HG03159 (cell line): Measurements from ENCODE around the gene NUMA1.

Experiments
- ATAC-seq: cut with Tn5 transposase; IDR thresholded peaks from one replicate; pipeline ENCODE4 v1.9.1; 2021; ENCODE audit warnings: mild to moderate bottlenecking, moderate library complexity; ENCODE audit not compliant: unreplicated experiment

Gene NUMA1

GRCh38 chr11:72069200-72069599 is 11.1 kb downstream of the NUMA1 start:
- no peak for ATAC-seq

GRCh38 chr11:72067676-72068075 is 12.7 kb downstream of the NUMA1 start:
- no peak for ATAC-seq

GRCh38 chr11:72067266-72067665 is 13.1 kb downstream of the NUMA1 start:
- no peak for ATAC-seq

- no peak for ATAC-seq
These were observed 13.5 kb downstream of the NUMA1 start for GRCh38 chr11:72066855-72067254.

- no peak for ATAC-seq
These were observed 18.5 kb downstream of the NUMA1 start for GRCh38 chr11:72061739-72062396.

- ATAC-seq, result no peak
These were observed 21.8 kb downstream of the NUMA1 start for GRCh38 chr11:72058416-72059034.

GRCh38 chr11:72048766-72049460 is 31.4 kb downstream of the NUMA1 start:
- no peak for ATAC-seq

- ATAC-seq, result no peak
These were observed 34.5 kb downstream of the NUMA1 start for GRCh38 chr11:72045849-72046248.

- no peak for ATAC-seq
These were observed 38.1 kb downstream of the NUMA1 start for GRCh38 chr11:72042064-72042745.

GRCh38 chr11:72041364-72042063 is 38.8 kb downstream of the NUMA1 start:
- no peak for ATAC-seq

GRCh38 chr11:72040491-72041363 is 39.6 kb downstream of the NUMA1 start:
- no peak for ATAC-seq

GRCh38 chr11:72039856-72040401 is 40.4 kb downstream of the NUMA1 start:
- no peak for ATAC-seq

- no peak for ATAC-seq
These were observed 41.1 kb downstream of the NUMA1 start for GRCh38 chr11:72039031-72039855.

- no peak for ATAC-seq
These were observed 41.9 kb downstream of the NUMA1 start for GRCh38 chr11:72038491-72038890.

GRCh38 chr11:72037554-72038311 is 42.6 kb downstream of the NUMA1 start:
- ATAC-seq, result no peak

GRCh38 chr11:72036687-72037086 is 43.7 kb downstream of the NUMA1 start:
- no peak for ATAC-seq

- ATAC-seq, result no peak
These were observed 49.8 kb downstream of the NUMA1 start for GRCh38 chr11:72030472-72031045.

- no peak for ATAC-seq
These were observed 54.3 kb downstream of the NUMA1 start for GRCh38 chr11:72026090-72026489.
